RKO (cell line): ENCODE data around the gene FGF21.
A peak's percentile ranks its signal among the peaks of the same experiment; 100 is the strongest.
"Not testable (repeated sequence)": the region's sequence is repeated elsewhere in the genome, so short reads cannot be mapped to it uniquely, and the experiment has no call there.

Experiments used
- DNase-seq: peaks from one replicate; pipeline ENCODE4 v3.0.0-alpha.2; 2016; ENCODE audit warnings: low spot score

FGF21 gene

DNA sequence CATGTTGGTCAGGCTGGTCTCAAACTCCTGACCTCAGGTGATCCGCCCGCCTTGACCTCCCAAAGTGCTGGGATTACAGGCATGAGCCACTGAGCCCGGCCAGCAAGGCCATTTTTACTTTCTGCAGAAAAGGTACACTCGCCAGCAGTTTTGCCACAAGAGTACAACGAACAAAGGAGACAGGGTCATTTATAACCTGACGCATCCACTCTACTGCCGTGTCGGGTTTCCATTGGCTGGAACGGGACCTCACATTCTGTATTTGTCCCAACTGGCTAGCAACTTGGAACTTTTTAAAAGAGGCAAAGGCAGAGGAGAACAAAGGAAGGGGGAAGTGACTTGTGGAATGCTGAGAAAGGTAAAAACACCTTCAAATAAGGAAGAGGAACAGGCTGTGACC, 32.0 kb downstream of the FGF21 start:
- DNase-seq = not testable (repeated sequence)

DNA sequence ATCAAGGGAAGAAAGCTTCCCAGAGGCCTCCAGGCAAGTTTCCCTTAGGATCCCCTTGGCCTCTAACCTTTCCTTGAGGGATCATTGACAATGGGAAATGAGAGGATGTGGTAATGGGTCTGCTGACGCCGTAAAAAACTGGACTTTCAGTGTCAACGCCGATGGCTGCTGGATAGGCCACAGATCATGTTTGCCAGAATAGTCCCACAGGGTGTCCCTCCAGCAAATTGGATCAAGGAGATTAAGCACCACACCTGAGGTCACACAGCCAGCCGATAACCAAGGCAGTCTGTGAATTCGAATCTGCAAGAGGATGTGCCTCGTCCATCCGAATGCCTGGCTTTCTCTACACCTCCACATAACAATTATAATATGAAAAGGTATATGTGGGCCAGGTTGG, 37.9 kb downstream of the FGF21 start:
- DNase-seq = no peak

DNA sequence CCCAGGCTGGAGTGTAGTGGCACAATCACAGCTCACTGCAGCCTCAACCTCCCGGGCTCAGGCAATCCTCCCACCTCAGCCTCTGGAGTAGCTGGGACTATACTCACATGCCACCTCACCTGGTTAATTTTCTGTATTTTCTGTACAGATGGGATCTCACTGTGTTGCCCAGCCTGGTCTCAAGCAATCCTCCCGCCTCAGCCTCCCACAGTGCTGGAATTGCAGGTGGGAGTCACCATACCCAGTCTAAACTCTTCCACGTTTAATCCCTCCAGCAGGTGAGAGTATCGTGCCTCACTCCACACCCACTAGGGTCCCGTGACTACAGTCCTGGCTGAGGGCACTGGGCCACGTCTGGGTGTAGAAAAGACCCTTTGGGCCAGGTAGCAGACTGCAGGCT, 39.0 kb downstream of the FGF21 start:
- no peak for DNase-seq

DNA sequence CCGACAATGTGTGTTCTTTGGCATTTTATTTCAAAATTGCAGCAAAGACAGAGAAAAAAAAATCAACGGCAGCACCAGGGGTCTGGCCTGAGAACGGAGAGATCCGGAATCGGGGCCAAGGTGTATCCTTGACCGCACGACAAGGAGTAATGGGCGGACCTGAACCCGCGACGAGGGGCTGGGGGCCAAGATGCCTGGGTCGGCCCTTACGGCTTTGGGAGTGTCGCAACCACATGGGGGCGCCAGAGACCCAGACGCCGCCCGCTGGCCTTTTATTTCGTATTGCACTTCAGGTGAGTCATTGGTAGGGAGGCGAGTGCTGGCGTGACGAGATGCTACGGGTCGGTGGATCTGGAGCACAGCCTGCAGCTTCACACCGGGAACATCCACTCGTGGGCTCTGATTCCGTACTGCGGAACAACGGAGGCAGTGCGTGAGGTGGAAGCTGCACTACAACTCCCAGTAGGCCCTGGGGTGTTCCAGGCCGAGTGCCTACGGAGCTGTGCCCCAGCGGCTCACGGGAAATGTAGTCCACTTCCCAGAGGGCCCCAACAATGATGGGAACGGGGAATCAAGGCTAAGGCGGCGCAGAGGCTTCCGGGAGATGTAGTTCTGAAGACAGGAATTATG, 39.8 kb downstream of the FGF21 start:
- peak; percentile 94 for DNase-seq

DNA sequence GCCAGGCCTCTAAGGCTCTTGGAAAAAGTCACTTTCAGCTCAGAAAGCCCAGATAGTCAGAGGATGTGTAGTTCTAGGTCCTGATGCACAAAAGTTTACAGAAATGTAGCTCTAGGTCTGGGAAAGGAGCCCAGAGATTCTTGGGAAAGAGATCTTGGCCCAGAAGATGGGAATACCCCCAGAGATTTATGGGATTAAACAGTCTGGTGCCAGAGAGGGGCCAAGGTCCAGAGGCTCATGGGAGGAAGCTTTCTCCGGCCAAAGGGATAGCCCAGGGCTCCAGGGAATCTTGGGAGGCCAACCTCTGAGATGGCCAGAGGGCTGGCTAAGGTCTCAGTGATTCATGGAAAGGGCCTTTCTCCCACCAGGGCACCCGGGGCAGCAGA, 40.4 kb downstream of the FGF21 start:
- DNase-seq = no peak

DNA sequence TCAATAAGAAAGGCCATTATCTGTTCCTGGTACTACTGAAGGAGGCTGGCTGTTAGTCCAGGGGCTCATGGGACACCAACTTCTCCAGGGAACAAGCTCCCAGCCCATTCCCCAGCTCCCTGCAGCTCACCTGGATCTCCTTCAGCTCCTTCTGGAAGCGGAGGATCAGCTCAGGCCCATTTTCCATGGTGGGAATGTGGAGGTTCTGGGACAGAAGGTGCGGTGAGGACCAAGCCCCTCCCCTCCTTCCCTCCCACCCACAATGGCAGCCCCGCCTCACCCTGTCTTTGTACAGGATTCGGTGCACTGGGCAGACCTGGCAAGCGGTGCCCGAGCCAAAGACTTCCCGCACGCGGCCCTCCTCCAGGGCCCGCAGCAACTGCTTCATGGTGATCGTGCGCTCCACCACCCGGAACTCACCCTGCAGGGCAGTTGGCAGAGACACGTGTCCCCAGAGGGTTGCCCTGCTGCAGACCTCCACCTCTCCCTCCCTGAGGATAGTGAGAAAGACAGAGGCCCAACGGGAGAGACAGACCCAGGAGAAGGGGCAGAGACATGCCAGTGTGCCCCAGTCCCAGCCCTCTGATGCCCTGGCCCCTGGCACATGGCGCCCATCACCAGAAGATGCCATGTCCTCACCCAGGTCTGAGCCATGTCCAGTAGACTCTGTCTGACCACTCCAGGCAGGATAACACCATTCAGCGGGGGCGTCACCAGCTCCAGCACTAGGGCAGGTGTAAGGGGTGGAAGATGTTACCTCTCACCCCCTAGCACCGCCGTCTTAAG, 41.2 kb downstream of the FGF21 start:
- DNase-seq = no peak

DNA sequence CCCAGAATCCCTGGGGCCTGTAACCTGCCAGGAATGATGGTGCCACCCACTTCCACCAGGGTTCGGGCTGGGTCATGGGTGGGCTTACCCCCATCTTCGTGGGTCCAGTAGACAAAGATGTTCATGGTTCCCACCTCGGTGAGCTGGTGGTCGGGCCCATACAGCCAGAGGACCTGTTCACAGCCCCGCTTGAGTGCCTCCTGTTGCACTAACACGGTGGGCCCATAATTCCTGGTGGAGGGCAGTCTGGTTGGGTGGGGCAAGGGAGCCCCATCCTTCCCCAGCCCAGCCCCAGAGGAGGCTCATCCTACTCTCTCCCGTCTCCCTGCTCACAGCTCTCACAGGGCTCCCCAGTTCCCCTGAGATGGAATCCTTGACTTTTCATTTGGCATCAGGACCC, 41.8 kb downstream of the FGF21 start:
- no peak for DNase-seq

DNA sequence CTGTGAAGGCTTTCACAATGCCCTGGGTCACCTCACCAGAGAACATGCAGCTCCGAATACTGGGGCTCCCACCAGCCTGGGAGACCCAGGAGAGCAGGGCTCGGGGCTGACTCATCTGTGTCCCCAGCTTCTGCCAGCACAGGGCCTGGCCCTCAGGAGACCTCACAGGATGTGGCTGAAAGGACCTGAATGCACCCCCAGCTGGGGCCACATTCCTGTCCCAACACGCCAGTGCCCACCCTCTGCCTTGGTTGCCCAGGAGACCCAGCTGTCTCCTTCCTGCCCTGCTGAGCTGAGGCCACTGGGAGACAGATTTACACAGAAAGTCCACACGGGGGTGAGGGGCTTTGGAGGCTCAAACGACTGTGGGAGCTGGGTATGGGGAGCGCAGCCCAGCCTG, 43.6 kb downstream of the FGF21 start:
- no peak for DNase-seq

DNA sequence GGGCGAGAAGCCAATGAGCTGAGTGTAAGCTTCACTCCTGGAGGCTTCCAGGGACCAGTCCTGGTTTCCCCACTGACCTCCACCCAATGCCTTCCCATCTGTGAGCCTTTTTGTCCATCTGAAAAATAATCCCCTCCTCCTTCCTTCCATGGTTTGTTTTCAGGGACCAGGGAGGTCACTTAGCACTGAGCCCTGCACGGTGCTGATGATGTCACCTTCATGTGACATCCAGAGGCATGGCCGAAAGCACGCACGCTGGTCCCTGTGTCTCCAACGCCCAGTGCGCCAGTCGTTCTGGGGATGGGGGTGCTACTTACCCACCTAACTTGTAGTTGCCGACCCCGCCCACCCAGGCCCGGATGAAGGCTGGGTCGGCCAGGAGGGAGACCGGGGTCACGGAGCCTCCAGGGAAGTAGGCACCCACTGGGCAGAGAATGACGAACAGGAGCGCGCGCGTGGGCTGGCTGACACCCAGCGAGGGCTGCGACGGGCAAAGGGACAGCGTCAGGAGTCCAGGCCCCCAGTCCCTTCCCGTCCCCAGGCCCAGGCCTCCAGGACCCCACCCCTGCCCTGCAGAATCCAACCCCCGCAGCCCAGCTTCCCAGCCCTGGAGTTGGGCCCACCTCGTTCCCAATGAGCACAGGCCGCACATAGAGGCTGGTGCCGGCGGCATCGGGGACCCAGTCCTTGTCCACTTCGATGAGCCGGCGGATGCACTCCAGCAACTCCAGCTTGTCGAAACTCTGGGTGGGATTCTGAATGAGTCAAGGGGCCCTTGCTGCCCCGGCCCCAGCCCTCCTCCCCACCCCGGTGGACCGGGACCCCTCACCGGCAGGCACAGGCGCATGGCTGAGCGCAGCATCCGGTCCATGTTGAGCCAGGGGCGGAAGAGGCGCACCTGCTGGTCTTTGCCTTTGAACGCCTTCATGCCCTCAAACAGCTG, 44.3 kb downstream of the FGF21 start:
- DNase-seq = no peak

DNA sequence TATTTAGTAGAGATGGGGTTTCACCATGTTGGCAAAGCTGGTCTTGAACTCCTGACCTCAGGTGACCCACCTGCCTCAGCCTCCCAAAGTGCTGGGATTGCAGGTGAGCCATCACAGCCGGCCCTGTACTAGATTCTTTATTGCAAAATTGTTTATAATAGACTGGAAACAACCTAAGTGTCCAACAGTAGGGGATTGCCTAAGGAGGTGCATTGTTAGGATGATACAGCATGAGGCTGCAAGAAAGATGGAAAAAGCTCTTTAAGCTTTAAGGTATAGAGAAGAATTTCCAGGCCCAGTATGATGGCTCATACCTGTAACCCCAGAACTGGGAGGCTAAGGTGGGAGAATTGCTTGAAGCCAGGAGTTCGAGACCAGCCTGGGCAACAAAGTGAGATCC, 47.3 kb downstream of the FGF21 start:
- no peak for DNase-seq

DNA sequence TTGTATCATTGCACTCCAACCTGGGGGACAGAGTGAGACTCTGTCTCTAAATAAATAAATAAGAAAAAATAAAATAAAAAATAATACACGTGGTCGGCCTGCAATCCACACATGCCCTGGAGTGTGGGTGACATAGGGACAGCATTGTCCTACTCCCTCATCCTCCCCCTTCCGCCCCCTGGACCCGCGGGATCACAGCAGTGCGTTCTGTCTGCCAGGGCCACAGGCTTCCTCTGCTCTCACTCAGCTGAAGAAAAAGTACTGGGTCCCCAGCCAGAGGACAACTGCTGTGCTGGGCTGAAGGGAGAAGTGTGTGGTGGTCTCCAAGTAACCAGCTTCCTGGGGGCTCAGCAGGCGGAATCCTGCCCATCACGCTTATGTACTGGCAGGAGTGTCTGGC, 49.2 kb downstream of the FGF21 start:
- no peak for DNase-seq

DNA sequence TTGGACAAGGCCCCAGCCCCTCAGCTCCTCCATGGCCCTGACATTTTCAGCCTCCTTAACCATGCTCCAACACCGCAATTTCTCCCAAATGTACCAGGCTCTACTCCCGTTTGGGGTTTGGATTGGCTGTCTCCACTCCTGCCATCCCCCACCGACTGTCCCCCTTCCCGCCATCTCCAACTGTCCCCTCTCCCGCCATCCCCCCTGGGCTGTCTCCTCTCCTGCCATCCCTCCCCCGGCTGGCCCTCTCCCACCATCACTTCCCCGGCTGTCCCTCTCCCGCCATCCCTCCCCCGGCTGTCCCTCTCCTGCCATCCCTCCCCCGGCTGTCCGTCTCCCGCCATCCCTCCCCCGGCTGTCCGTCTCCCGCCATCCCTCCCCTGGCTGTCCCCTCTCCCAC, 50.1 kb downstream of the FGF21 start:
- DNase-seq = no peak

DNA sequence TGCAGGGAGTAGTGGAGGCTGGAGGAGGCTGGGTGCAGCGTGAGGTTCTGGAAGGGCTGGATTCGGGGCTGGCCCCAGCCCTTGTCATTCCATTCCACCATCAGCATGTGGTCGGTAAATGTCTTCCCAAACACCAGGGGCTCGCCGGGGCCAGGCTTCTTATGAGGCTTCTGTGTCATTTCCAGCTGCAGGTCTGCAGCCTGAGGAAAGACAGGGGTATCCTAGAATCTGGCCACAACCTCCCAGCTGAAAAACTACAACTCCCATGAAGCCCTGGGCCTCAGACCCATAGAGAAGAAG, 51.1 kb downstream of the FGF21 start:
- DNase-seq = no peak

DNA sequence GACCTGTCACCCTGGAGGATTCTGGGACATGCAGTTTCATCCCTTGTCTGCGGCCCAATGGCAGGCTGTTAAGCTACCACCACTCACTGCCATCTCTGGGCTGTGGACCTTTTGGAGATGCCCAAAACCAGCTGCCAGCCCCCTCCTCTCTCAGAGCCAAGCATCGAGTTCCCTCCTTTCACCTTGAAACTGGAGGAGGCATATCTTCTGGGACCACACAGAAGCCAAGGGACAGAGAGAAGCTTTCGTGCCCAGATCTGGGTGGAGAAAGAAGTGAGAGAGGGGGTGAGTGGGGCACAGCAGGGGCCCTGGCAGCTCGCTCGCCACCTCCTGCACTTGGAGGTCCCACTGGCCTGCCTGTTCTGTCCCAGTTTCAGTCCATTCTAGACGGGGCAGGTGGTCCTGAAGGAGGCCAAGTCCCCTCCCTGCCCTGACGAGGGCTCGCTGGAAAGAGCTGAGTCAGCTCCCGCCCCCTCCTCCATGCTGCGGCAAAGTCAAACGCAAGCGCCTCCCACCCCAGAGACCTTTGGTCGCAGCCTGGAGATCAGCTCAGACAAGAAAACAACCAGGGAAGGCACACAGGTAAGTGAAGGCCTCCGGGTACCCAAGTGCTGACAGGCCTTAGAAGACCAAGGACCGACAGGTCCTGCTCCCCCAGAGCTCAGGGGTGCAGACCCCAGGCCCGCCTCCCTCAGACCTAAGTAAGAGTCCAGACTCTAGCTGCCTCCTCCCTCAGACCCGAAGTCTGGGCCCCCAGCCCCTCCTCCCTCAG, 51.7 kb downstream of the FGF21 start:
- DNase-seq = peak; percentile 66

DNA sequence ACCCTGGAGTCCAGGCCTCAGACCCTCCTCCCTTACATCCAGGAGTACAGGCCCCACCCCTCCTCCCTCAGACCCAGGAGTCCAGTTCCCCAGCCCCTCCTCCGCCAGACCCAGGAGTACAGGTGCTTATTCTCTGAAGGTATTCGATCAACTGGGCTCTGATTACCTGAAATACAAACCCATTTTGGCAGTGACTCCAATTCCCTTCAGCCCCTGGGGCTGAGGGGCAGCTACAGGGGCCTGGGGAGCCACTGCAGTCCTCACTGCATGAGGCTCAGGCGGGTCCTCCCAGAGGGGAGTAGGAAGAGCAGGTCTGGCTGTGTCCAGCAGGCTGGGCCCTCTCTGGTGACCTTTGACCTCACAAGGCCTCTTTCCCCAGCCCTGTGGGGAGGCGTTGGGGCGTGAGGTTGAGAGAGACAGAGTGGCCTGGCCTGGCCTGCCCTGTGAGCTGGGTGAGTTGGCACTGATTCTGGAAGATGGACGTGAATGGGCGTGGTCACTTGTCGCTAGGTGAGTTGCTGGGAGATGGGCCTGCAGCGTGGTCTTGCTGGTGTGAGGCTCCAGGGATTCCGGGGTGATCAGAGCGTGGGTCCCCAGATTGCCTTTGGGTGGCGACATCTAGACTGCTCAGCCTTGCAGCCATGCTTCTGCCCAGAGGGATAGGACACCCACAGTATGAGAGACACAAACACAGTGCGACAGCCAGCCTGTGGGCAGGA, 52.4 kb downstream of the FGF21 start:
- DNase-seq = peak; percentile 48
